Activated naive CD4-positive, alpha-beta T cell treated with anti-CD3 and anti-CD28 coated beads, Interleukin-2, amount 50 U/mL, for 16 hours (primary cell): Measurements from ENCODE around the gene LNPEP.
"Not testable (repeated sequence)": the region's sequence is repeated elsewhere in the genome, so short reads cannot be mapped to it uniquely, and the experiment has no call there.

Experiments
- DNase-seq: peaks from one replicate; pipeline ENCODE4 v3.0.0-alpha.2; 2020

Gene LNPEP

DNA sequence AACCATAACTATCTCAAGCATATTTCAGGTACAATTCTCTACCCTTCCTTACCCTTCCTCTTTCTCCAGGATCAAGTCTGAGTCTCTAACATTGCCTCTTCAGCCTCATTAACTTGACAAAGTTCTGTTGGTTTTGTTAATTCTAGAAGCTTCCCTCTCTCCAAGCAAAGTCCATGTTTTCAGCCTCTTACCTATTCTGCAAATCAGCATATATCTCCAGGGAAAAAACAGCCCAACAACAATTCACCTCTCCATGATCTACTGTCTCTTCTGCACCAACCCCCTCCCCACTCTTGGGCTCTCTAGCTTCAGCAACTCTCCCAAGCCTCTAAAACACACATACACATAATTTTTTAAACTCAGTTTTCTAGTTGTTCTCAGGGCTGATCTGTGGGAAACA lies 134.4 kb downstream of the LNPEP start:
- no peak for DNase-seq

DNA sequence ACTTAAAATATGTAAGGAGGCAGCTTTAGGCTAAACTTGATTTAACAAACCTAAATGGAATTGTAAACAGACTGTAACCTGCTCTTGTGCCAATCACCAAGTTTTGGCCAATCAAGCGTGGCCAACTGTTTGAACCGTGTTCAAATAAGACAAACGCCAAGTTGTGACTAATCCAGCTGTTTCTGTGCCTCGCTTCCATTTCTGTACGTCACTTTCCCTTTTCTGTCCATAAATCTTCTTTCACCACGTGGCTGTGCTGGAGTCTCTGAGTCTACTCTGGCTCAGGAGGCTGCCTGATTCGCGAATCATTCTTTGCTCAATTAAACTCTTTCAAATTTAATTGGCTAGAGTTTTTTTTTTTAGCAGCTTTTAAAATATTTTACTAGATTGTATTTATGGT lies 135.2 kb downstream of the LNPEP start:
- no peak for DNase-seq

GRCh38 chr5:97071993-97072392 lies 136.1 kb downstream of the LNPEP start:
- no peak for DNase-seq

DNA sequence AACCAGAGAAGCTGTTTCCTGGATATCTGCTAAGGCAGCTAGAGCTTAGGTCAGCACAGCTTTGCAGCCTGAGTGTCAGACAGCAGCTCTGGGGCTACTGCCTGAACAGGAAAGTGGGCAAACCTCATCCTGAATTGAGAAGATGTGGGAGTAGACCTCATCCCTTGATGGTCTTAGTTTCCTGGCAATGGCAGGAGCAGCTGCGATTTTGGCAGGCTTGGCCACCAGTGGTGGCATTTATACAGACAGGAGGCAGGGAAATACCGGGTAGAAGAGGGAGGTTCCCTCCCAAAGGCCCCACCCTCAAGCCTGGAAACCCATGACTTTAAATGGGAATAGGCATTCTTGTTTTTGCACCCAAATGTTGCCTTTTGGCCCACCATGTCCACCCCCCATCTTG lies 136.8 kb downstream of the LNPEP start:
- no peak for DNase-seq

- DNase-seq: no peak
These were observed 137.5 kb downstream of the LNPEP start for GRCh38 chr5:97073420-97073819.

DNA sequence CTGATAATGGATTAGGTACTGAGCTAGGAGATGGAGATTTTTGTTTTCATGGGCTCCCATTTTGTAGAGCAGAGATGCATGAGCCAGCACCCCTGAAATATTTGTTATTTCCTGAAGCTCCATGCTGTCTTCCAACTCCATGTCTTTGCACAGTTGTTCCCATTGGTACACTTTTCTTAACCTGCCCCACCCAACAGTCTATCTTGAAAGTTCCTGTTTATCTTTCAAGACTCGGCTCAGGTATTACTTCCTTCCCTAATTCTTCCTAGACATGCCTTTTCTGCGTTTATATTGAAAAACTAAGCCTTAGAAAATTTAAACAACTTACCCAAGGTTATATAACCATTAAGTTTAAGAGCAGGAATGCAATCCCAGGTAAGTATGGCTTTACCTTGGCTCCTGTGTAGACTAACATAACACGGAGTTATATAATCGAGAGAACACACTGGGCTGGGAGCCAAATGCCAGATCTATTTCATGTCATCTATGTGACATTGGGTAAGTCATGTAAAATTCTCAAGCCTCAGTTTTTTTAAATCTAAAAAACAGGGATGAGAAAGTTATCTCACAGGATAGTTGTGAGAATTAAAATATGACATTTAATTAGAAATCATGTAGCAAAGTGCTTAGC lies 139.1 kb downstream of the LNPEP start:
- no peak for DNase-seq

DNA sequence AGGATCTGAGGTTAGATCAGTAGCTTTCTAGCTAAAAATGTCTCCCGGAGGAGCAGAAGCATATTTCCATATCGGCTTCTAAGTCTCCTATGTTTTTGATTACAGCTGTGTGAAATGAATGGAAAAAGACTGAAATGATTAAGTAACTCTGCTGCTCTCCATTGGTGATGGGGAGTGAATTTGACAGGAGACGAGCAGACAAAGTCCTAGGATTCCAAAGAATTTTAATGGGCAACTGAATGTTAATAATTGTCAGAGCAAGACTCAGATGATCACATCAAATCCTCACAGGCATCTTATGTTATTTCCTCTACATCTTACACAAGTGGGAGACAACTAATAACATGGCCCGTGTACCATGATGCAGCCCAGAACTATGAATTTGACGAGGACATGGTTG lies 139.8 kb downstream of the LNPEP start:
- DNase-seq: no peak

DNA sequence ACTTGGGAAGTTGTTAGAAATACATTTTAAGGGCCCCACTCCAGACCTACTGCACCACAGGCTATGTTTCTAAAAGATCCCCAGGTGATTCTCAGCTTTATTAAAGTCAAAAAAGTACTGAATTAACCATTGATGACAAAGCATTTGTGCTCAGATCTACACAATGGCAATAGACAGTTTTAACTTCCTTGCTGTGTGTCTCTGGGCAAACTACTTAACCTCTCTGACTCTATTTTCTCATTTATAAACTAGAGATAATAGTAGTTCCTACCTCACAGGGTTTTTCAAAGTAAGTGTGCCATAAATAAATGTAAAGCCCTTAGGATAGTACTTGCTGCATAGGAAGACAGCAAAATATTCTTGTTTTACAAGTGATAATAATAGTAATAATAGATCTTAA lies 140.2 kb downstream of the LNPEP start:
- no peak for DNase-seq

DNA sequence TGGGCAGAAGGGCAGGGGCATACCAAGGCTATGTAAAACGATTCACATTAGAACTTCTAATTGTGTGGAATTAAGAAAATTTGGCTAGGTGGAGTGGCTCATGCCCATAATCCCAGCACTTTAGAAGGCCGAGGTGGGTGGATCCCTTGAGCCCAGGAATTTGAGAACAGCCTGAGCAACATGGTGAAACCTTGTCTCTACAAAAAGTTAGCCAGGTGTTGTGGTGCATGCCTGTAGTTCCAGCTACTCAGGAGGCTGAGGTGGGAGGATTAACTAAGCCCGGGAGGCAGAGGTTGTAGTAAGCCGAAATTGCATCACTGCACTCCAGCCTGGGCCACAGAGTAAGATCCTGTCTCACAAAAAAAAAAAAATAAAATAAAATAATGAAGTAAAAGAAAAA lies 141.4 kb downstream of the LNPEP start:
- DNase-seq: no peak

DNA sequence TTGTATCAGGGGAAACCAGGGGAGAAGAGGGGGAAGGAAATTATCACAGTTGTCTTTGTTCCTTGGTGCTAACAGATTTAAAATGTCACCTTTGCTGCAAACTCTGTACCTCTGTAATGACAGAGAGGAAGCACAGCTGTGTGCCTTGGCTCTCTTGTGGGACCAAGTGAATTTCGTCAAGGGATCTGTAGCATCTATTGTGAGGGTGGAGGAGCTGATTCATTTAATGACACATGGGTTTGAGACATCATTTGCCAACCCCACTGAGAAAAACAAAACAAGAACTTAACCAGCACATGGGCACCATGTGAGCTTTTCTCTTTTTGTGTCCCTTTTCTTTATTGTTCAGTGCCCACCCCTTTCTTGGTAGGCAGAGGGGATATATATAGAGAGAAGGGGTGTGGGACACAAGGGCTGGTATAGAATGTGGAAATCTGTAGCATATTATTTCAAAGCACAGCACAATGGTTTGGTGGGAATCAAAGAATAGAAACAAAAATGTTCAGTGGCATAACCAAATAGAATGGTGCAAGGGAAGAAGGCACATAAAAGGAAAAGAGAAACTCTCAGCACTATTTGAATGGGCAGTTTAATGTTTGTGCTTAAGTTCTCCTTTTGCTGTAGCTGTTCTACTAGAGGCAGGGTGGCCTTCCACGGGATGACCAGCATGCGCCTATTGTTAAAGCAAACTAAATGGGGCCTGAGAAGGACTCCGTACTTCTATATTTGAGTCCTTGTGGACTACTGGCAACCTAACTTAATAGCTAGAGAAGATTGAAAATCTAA lies 143.3 kb downstream of the LNPEP start:
- no peak for DNase-seq

- not testable (repeated sequence) for DNase-seq
These were observed 149.0 kb downstream of the LNPEP start for GRCh38 chr5:97084782-97085458.

DNA sequence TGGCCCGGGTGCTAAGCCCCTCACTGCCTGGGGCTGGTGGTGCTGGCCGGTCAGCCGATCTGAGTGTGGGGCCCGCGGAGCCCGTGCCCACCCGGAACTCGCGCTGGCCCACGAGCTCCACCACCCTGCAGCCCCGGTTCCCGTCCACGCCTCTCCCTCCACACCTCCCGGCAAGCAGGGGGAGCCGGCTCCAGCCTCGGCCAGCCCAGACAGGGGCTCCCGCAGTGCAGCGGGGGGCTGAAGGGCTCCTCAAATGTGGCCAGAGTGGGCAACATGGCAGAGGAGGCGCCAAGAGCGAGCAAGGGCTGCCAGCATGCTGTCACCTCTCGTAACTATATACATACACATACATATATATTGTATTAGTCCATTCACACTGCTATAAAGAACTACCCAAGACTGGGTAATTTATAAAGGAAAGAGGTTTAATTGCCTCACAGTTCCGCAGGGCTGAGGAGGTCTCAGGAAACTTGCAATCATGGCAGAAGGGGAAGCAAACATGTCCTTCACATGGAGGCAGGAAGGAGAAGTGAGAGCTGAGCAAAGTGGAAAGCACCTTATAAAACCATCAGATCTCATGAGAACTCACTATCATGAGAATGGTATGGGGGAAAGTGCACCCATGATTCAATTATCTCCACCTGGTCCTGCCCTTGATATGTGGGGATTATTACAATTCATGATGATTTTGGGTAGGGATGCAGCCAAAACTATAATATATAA lies 149.7 kb downstream of the LNPEP start:
- DNase-seq: no peak
